AG04450 (cell line): ENCODE measurements around the gene FOXF2. TPM values are rescaled to one million over a fixed set of nuclear protein-coding genes. Genes with fewer than 3 reads are reported as not detected.

Source experiments
- CTCF ChIA-PET: fragments of 300-600, 350-600 bp; formaldehyde crosslinking; extraction: SDS; loops from one replicate; lab custom pipeline; 2022; ENCODE audit warnings: antibody characterized with exemption, inconsistent platforms; lab: Charles Lee
- POLR2A ChIA-PET: fragments of 350-600 bp; formaldehyde crosslinking; extraction: SDS; loops from one replicate; lab custom pipeline; 2021; ENCODE audit warnings: antibody characterized with exemption, inconsistent platforms; lab: Yijun Ruan, JAX
- DNase-seq: peaks from one replicate; pipeline ENCODE4 v3.0.0-alpha.2; 2011; ENCODE audit warnings: low read depth, low spot score
- H3K27ac ChIP-seq: one replicate; pipeline ENCODE4 v1.5.1; 2012; ENCODE audit warnings: low read depth, low read length, control low read depth
- H3K27me3 ChIP-seq: one replicate; pipeline ENCODE4 v1.6.0; 2012; ENCODE audit warnings: low read length; ENCODE audit not compliant: control insufficient read depth, insufficient read depth
- H3K4me3 ChIP-seq: 2 replicates; pipeline ENCODE4 v1.5.1; 2011; ENCODE audit warnings: mild to moderate bottlenecking, low read depth, low read length, control low read depth
- H3K9me3 ChIP-seq: 2 replicates; pipeline ENCODE4 v1.5.1; 2012; ENCODE audit warnings: low read length; ENCODE audit not compliant: control insufficient read depth, insufficient read depth
- CTCF ChIP-seq: IDR thresholded peaks from 2 replicates; pipeline ENCODE4 v1.5.1; 2011; ENCODE audit warnings: low read depth, low read length, control low read depth, inconsistent platforms
- polyA plus RNA-seq: library from polyadenylated mRNA; depleted of rRNA; stranded (reverse); fragments of >200 nt; gene quantifications from 2 replicates; pipeline ENCODE4 v1.2.3, GENCODE V29; 2011

The FOXF2 gene
- polyA plus RNA-seq, 1 experiment, result 17.3 TPM

- no peak for TF ChIP-seq CTCF
- ChIA-PET POLR2A (interaction anchor here (0.9 kb wide), 1 partner anchor 698 kb away, joined by 5 read pairs; no protein-coding TSS in a partner anchor), CTCF (interaction anchor here (0.8 to 1.6 kb wide), 5 partner anchors 9 to 669 kb away, joined by 3 to 6 read pairs (median 3); no protein-coding TSS in a partner anchor)
- Histone ChIP-seq H3K9me3 (no peaks in the 10 kb centered on the region; the same call in 1 of the 2 replicates), H3K27me3 (no peaks in the 10 kb centered on the region), H3K4me3 (peak overlapping the region; percentile 76), H3K27ac (peak overlapping the region; percentile 21)
- no peak for DNase-seq
Observed at GRCh38 chr6:1390946-1391799, 1.8 kb downstream of the FOXF2 start.

GRCh38 chr6:1391800-1392309, 2.5 kb downstream of the FOXF2 start:
- H3K27me3 ChIP-seq, result no peaks in the 10 kb centered on the region
- no peak for DNase-seq
- peak overlapping the region; percentile 76 for H3K4me3 ChIP-seq
- H3K27ac ChIP-seq, result peak overlapping the region; percentile 83
- CTCF ChIA-PET, result interaction anchor here (1.0 to 1.6 kb wide), 3 partner anchors 11 to 44 kb away, joined by 3 to 6 read pairs (median 4); no protein-coding TSS in a partner anchor
- H3K9me3 ChIP-seq, result no peaks in the 10 kb centered on the region; the same call in 1 of the 2 replicates
- TF ChIP-seq CTCF, result no peak
- POLR2A ChIA-PET, result interaction anchor here (0.9 kb wide), 1 partner anchor 699 kb away, joined by 5 read pairs; no protein-coding TSS in a partner anchor

GRCh38 chr6:1392813-1393640, 3.7 kb downstream of the FOXF2 start:
- peak overlapping the region; percentile 83 for H3K27ac ChIP-seq
- DNase-seq, result no peak
- POLR2A ChIA-PET, result interaction anchor here (0.7 kb wide), 1 partner anchor 11 kb away, joined by 4 read pairs; no protein-coding TSS in a partner anchor
- CTCF ChIA-PET, result interaction anchor here (1.0 kb wide), 1 partner anchor 671 kb away, joined by 4 read pairs; no protein-coding TSS in a partner anchor
- peak overlapping the region; percentile 76 for H3K4me3 ChIP-seq
- H3K27me3 ChIP-seq, result no peaks in the 10 kb centered on the region
- no peaks in the 10 kb centered on the region; the same call in 1 of the 2 replicates for H3K9me3 ChIP-seq
- no peak for TF ChIP-seq CTCF

- no peak for TF ChIP-seq CTCF
- H3K4me3 ChIP-seq, result peak overlapping the region; percentile 76
- DNase-seq, result no peak
- ChIA-PET CTCF (interaction anchor here (0.8 kb wide), 1 partner anchor 801 kb away, joined by 5 read pairs; no protein-coding TSS in a partner anchor), POLR2A (no interaction called here)
- no peaks in the 10 kb centered on the region for H3K27me3 ChIP-seq
- H3K9me3 ChIP-seq, result no peaks in the 10 kb centered on the region; the same call in 1 of the 2 replicates
- peak overlapping the region; percentile 61 for H3K27ac ChIP-seq
Observed at GRCh38 chr6:1393641-1394283, 4.4 kb downstream of the FOXF2 start.
